PC-3 (cell line): ENCODE measurements around the gene ABLIM2.

ENCODE experiments used
- CTCF ChIP-seq: fragments of 300-600 bp; sonication (generic); conservative IDR thresholded peaks from 2 replicates; pipeline ENCODE4 v1.5.1; 2017; ENCODE audit warnings: antibody characterized with exemption, low read depth, mild to moderate bottlenecking, low read length
- EZH2 ChIP-seq: fragments of 300-600 bp; sonication (generic); IDR thresholded peaks from one replicate; pipeline ENCODE4 v1.6.1; 2017; ENCODE audit warnings: antibody characterized with exemption, mild to moderate bottlenecking, low read length; ENCODE audit not compliant: unreplicated experiment
- EZH2phosphoT487 ChIP-seq: fragments of 300-600 bp; sonication (generic); IDR thresholded peaks from 2 replicates; pipeline ENCODE4 v1.6.1; 2018; ENCODE audit warnings: mild to moderate bottlenecking, antibody characterized with exemption, low read length, borderline replicate concordance

GRCh38 chr4:7941965-7942496 lies 216.6 kb downstream of the ABLIM2 start:
- TF ChIP-seq CTCF: no peak
- TF ChIP-seq EZH2: no peak
- TF ChIP-seq EZH2phosphoT487: no peak
